Astrocyte of the spinal cord (primary cell): Measurements from ENCODE around the gene VASP.

Experiments
- DNase-seq: peaks from one replicate; pipeline ENCODE4 v3.0.0; 2011; ENCODE audit warnings: low read depth, low spot score
- H3K4me3 ChIP-seq: 2 replicates; pipeline ENCODE4 v1.5.1; 2011; ENCODE audit warnings: low read depth, mild to moderate bottlenecking, low read length, moderate library complexity
- CTCF ChIP-seq: IDR thresholded peaks from 2 replicates; pipeline ENCODE4 v1.5.1; 2012; ENCODE audit warnings: low read depth, mild to moderate bottlenecking, low read length, inconsistent platforms
- in situ Hi-C: cut with HindIII; loops from 2 replicates; pipeline ENCODE4 v1.10.0; 2017; ENCODE audit warnings: low sequenced_read_pairs

Gene VASP

GRCh38 chr19:45489216-45489855 lies 17.9 kb upstream of the VASP start:
- H3K4me3 ChIP-seq, result no peak overlapping the region
- DNase-seq, result no peak
- TF ChIP-seq CTCF, result no peak
- in situ Hi-C loops, result no loop called here

- no peak for DNase-seq
- in situ Hi-C loops, result no loop called here
- no peak for TF ChIP-seq CTCF
- H3K4me3 ChIP-seq, result no peak overlapping the region
Observed at GRCh38 chr19:45492137-45492626, 15.1 kb upstream of the VASP start.

- in situ Hi-C loops, result no loop called here
- DNase-seq, result peak; percentile 63
- no peak for TF ChIP-seq CTCF
- H3K4me3 ChIP-seq, result peak overlapping the region; percentile 52
Observed at GRCh38 chr19:45492627-45493470, 14.4 kb upstream of the VASP start.

GRCh38 chr19:45494261-45494916 lies 12.9 kb upstream of the VASP start:
- no peak for DNase-seq
- in situ Hi-C loops, result no loop called here
- no peak for TF ChIP-seq CTCF
- no peak overlapping the region for H3K4me3 ChIP-seq

GRCh38 chr19:45495178-45495577 lies 12.1 kb upstream of the VASP start:
- in situ Hi-C loops, result no loop called here
- DNase-seq, result no peak
- TF ChIP-seq CTCF, result no peak
- no peak overlapping the region for H3K4me3 ChIP-seq

- H3K4me3 ChIP-seq, result peak overlapping the region; percentile 65
- TF ChIP-seq CTCF, result no peak
- no peak for DNase-seq
- in situ Hi-C loops, result no loop called here
Observed at GRCh38 chr19:45496349-45496953, 10.8 kb upstream of the VASP start.
